Uterus (tissue), 4 donors: ENCODE data around the gene MLXIPL. TPM values are rescaled to one million over a fixed set of nuclear protein-coding genes. Genes with fewer than 3 reads are reported as not detected.
"Not testable (repeated sequence)": the region's sequence is repeated elsewhere in the genome, so short reads cannot be mapped to it uniquely, and the experiment has no call there.

Experiments used
- DNase-seq, 2 donors: peaks; one replicate each; pipeline ENCODE4 v3.0.0-alpha.2; 2019 to 2020
- H3K27ac ChIP-seq, 2 donors: fragments of 200-600 bp; sonication (generic); 1 replicate in 1 of 2; 2 replicates in 1 of 2; pipeline ENCODE4 v1.5.1; 2016 to 2018
- H3K27me3 ChIP-seq, 2 donors: fragments of 200-600 bp; sonication (generic); one replicate each; pipeline ENCODE4 v1.5.1; 2018 to 2019; ENCODE audit warnings: control low read depth in 1 of 2
- H3K36me3 ChIP-seq, 2 donors: fragments of 200-600 bp; sonication (generic); one replicate each; pipeline ENCODE4 v1.5.1; 2019; ENCODE audit warnings: control low read depth in 1 of 2
- H3K4me1 ChIP-seq, 2 donors: fragments of 200-600 bp; sonication (generic); one replicate each; pipeline ENCODE4 v1.5.1; 2018 to 2019; ENCODE audit warnings: control low read depth in 1 of 2
- H3K4me3 ChIP-seq, 2 donors: fragments of 200-600 bp; sonication (generic); 1 replicate in 1 of 2; 2 replicates in 1 of 2; pipeline ENCODE4 v1.5.1; 2018 to 2019; ENCODE audit warnings: mild to moderate bottlenecking in 1 of 2
- H3K9me3 ChIP-seq, 2 donors: fragments of 200-600 bp; sonication (generic); one replicate each; pipeline ENCODE4 v1.5.1; 2019; ENCODE audit warnings: control low read depth in 1 of 2
- CTCF ChIP-seq, 4 experiments: fragments of 200-600 bp in 2 of 4; fragments of 450-650 bp in 2 of 4; sonication (generic) in 2 of 4; IDR thresholded peaks; one replicate each; pipeline ENCODE4 v1.5.1; 2016 to 2019; ENCODE audit warnings: antibody characterized with exemption in 4 of 4, mild to moderate bottlenecking in 2 of 4, moderate library complexity in 1 of 4
- POLR2A ChIP-seq, 2 donors: fragments of 450-650 bp; IDR thresholded peaks; one replicate each; pipeline ENCODE4 v1.6.1; 2016; ENCODE audit warnings: antibody characterized with exemption in 2 of 2, mild to moderate bottlenecking in 1 of 2, moderate library complexity in 1 of 2
- intact Hi-C: fragments of 100-400 bp; cut with DNase I; formaldehyde crosslinking; loops from one replicate; pipeline ENCODE4 v1.15.1; 2023; ENCODE audit warnings: low total_unique reads
- total RNA-seq, 4 donors: library from RNA; depleted of rRNA in 3 of 4; stranded (reverse); fragments of >200 nt in 3 of 4; gene quantifications; one replicate each; pipeline versions ENCODE4 v1.1.0 to v1.2.4, GENCODE V29; 2014 to 2023
- donor health status: DM: yes; HTN: yes; CAD: no.

The MLXIPL gene
- total RNA-seq, 4 donors from 2014 or later, result 1.7 to 1.9 TPM; not detected in 2

GRCh38 chr7:73557397-73558257, 66.7 kb downstream of the MLXIPL start, which contains the start of gene BCL7B:
TSS of gene BCL7B (minus strand) at chr7:73557690. CDS start at chr7:73557578, 112 bp downstream.
- no peaks in the 10 kb centered on the region for H3K27me3 ChIP-seq
- peak; percentile 49 to 70 for DNase-seq
- H3K4me3 ChIP-seq, result peak within 1 kb of the TSS; percentile 58 to 90
- H3K27ac ChIP-seq, result peak within 1 kb of the TSS; percentile 99
- no peaks in the 10 kb centered on the region for H3K36me3 ChIP-seq
- H3K9me3 ChIP-seq, result no peaks in the 10 kb centered on the region
- no peaks in the 10 kb centered on the region for H3K4me1 ChIP-seq
- TF ChIP-seq CTCF (IDR thresholded peaks at IDR 0.05) (peak in 1 of 4 experiments; percentile 10), POLR2A (IDR thresholded peaks at IDR 0.05) (peak in 1 of 2 donors; percentile 79)
- intact Hi-C loops, result no loop called here

GRCh38 chr7:73557108-73557396, 67.3 kb downstream of the MLXIPL start:
- intact Hi-C loops, result no loop called here
- no peaks in the 10 kb centered on the region for H3K27me3 ChIP-seq
- H3K36me3 ChIP-seq, result no peaks in the 10 kb centered on the region
- peak; percentile 88 to 91 for DNase-seq
- peak overlapping the region; percentile 58 to 90 for H3K4me3 ChIP-seq
- H3K9me3 ChIP-seq, result no peaks in the 10 kb centered on the region
- H3K4me1 ChIP-seq, result no peaks in the 10 kb centered on the region
- TF ChIP-seq POLR2A (IDR thresholded peaks at IDR 0.05) (no peak), CTCF (IDR thresholded peaks at IDR 0.05) (no peak)
- H3K27ac ChIP-seq, result peak overlapping the region; percentile 99

- Histone ChIP-seq H3K4me1 (no peaks in the 10 kb centered on the region), H3K4me3 (peak overlapping the region; percentile 58 to 90), H3K27me3 (no peaks in the 10 kb centered on the region), H3K27ac (peak overlapping the region; percentile 99), H3K36me3 (no peaks in the 10 kb centered on the region), H3K9me3 (no peaks in the 10 kb centered on the region)
- TF ChIP-seq CTCF (IDR thresholded peaks at IDR 0.05) (no peak), POLR2A (IDR thresholded peaks at IDR 0.05) (no peak)
- intact Hi-C loops, result no loop called here
- DNase-seq, result no peak
These were observed 67.9 kb downstream of the MLXIPL start for GRCh38 chr7:73556208-73557107.

GRCh38 chr7:73555411-73555982, 68.8 kb downstream of the MLXIPL start:
- intact Hi-C loops, result no loop called here
- TF ChIP-seq CTCF (IDR thresholded peaks at IDR 0.05), result no peak
- TF ChIP-seq POLR2A (IDR thresholded peaks at IDR 0.05), result no peak
- H3K4me3 ChIP-seq, result no peak overlapping the region
- no peak for DNase-seq
- H3K27ac ChIP-seq, result peak overlapping the region in 1 of 2 donors; percentile 99
- H3K4me1 ChIP-seq, result no peaks in the 10 kb centered on the region
- no peaks in the 10 kb centered on the region for H3K9me3 ChIP-seq
- H3K27me3 ChIP-seq, result no peaks in the 10 kb centered on the region
- H3K36me3 ChIP-seq, result no peaks in the 10 kb centered on the region

- DNase-seq, H3K4me1 ChIP-seq, intact Hi-C loops: not testable (repeated sequence)
These were observed 74.2 kb downstream of the MLXIPL start for GRCh38 chr7:73550093-73550492.

More at GRCh38 chr7:73550093-73550492, 74.2 kb downstream of the MLXIPL start:
- not testable (repeated sequence) for H3K27me3 ChIP-seq, H3K4me3 ChIP-seq, H3K9me3 ChIP-seq, H3K27ac ChIP-seq, H3K36me3 ChIP-seq
